Duodenal mucosa (tissue), 2 donors: ENCODE results near the gene DOCK2.

Experiments used
- H3K27ac ChIP-seq: one replicate; pipeline ENCODE4 v1.7.0; 2013; ENCODE audit warnings: low read depth, low read length
- H3K27me3 ChIP-seq, 2 donors: one replicate each; pipeline ENCODE4 v1.7.0; 2013; ENCODE audit warnings: low read length in 2 of 2, control low read depth in 1 of 2; ENCODE audit not compliant: insufficient read depth in 2 of 2, control insufficient read depth in 1 of 2
- H3K36me3 ChIP-seq, 2 donors: one replicate each; pipeline ENCODE4 v1.7.0; 2013; ENCODE audit warnings: low read length in 2 of 2, control low read depth in 1 of 2; ENCODE audit not compliant: insufficient read depth in 2 of 2, control insufficient read depth in 1 of 2
- H3K4me1 ChIP-seq, 2 donors: one replicate each; pipeline ENCODE4 v1.7.0; 2013; ENCODE audit warnings: low read length in 2 of 2, control low read depth in 1 of 2; ENCODE audit not compliant: insufficient read depth in 2 of 2, control insufficient read depth in 1 of 2
- H3K4me3 ChIP-seq, 2 donors: one replicate each; pipeline ENCODE4 v1.7.0; 2013; ENCODE audit warnings: low read length in 2 of 2, low read depth in 1 of 2
- H3K9ac ChIP-seq, 2 donors: one replicate each; pipeline ENCODE4 v1.7.0; 2013; ENCODE audit warnings: low read length in 2 of 2, low read depth in 1 of 2
- H3K9me3 ChIP-seq, 2 donors: one replicate each; pipeline ENCODE4 v1.7.0; 2013; ENCODE audit warnings: low read length in 2 of 2, control low read depth in 1 of 2; ENCODE audit not compliant: control insufficient read depth in 1 of 2

The DOCK2 gene

DNA sequence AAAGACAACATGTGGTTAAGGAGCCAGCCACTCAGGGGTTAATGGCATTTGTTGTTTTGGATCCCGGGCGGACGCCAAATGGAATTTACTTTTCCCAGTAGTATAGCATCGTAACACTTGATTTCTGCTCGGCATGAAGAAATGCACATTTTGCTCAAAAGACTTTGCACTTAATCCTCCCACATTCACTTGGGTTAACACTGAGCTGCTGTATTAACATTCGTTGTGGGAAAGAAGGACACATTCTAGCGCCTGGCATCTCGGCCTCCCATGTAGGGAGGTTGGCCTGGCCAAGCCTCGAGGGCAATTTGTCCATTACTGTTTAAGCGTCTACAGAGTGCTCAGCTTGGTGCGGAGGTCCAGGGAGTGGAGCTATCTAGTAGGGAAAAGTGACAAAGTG, 375.5 kb downstream of the DOCK2 start:
- no peaks in the 10 kb centered on the region for H3K36me3 ChIP-seq
- H3K27ac ChIP-seq = no peak overlapping the region
- H3K4me3 ChIP-seq = no peak overlapping the region
- no peaks in the 10 kb centered on the region for H3K9me3 ChIP-seq
- no peak overlapping the region for H3K9ac ChIP-seq
- no peaks in the 10 kb centered on the region for H3K27me3 ChIP-seq
- no peaks in the 10 kb centered on the region for H3K4me1 ChIP-seq

DNA sequence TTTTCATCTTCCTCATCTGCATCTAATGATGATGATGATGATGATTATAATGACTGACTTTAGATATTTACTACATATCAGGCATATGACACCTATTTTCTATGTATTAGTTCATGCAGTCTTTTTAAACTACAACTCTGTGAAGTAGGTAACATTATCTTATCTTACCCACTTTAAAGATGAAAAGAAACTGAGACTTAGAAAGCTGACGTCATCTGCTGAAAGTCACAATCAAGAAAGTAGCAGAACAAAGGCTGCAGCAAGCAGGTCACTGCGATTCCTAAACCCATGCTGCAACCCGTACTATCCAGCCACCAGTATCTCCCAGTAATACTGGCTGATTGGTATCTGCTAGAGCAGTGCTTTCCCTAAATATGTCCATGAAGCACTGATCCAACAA, 383.3 kb downstream of the DOCK2 start:
- Histone ChIP-seq H3K4me1 (no peaks in the 10 kb centered on the region), H3K36me3 (peaks cover 0 to 8% of the 10 kb centered on the region in 2 donors), H3K27me3 (no peaks in the 10 kb centered on the region), H3K9me3 (no peaks in the 10 kb centered on the region), H3K9ac (no peak overlapping the region), H3K4me3 (no peak overlapping the region), H3K27ac (no peak overlapping the region)

DNA sequence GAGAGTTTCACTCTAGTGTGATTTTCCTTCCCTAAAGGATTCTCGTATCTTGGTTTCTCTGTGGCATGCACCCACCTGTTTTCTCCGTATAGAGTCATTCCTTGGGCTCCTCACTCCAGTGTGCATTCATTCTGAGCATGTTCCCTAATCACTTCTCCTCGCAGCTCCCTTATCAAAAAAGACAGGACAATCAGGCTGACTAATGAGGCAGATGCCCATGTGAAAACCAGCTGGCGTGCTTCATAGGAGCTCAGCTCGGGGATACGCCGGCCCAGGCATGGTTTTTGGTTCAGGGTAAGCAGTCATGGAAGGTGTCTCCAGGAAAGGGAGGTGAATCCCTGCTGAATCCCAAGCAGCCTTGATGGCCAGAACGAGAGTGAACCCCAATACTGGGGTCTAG, 384.4 kb downstream of the DOCK2 start:
- Histone ChIP-seq H3K27me3 (no peaks in the 10 kb centered on the region), H3K9me3 (no peaks in the 10 kb centered on the region), H3K4me1 (no peaks in the 10 kb centered on the region), H3K27ac (no peak overlapping the region), H3K4me3 (no peak overlapping the region), H3K36me3 (peaks cover 0 to 8% of the 10 kb centered on the region in 2 donors), H3K9ac (no peak overlapping the region)

DNA sequence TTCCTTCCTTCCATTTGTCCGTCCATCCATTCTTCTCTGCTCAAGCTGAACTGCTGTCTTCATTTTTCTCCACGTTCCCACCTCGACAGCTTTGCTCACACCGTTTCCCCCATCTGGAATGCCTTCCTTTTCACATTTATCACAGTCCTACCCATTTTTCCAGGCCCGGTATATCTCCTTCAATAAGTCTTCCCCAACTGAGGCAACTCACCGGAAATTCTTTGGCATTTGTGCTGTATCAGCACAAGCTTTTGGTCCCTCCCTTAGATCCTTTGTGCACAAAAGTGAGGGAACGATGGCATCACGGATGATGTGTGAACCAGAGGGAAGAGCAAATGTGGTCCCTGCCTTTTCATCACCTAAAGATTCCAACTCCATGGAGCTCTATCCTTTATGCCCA, 388.8 kb downstream of the DOCK2 start:
- Histone ChIP-seq H3K36me3 (peaks cover 0 to 13% of the 10 kb centered on the region in 2 donors), H3K9ac (no peak overlapping the region), H3K9me3 (no peaks in the 10 kb centered on the region), H3K27ac (no peak overlapping the region), H3K27me3 (no peaks in the 10 kb centered on the region), H3K4me1 (no peaks in the 10 kb centered on the region), H3K4me3 (no peak overlapping the region)

DNA sequence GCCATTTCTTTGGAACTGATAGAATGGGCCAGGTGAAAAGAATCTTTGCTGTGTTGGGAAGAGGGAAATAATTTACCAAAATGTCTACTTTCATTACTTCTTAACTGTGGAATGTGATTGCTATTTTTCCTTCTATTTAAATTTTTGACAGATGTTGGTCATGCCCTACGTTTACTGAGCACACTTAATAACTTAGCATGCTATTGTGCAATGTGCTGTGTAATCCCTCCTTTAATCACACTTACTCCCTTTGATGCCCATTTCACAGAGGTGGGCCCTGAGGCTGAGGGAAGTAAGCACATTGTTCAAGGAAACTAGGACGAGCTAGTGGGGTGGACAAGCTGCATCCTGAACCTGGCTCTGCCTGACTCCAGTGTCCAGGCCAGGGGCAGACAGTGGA, 391.0 kb downstream of the DOCK2 start:
- H3K9ac ChIP-seq = no peak overlapping the region
- no peaks in the 10 kb centered on the region for H3K27me3 ChIP-seq
- peaks cover 0 to 10% of the 10 kb centered on the region in 2 donors for H3K36me3 ChIP-seq
- no peak overlapping the region for H3K27ac ChIP-seq
- H3K9me3 ChIP-seq = no peaks in the 10 kb centered on the region
- H3K4me3 ChIP-seq = no peak overlapping the region
- no peaks in the 10 kb centered on the region for H3K4me1 ChIP-seq

DNA sequence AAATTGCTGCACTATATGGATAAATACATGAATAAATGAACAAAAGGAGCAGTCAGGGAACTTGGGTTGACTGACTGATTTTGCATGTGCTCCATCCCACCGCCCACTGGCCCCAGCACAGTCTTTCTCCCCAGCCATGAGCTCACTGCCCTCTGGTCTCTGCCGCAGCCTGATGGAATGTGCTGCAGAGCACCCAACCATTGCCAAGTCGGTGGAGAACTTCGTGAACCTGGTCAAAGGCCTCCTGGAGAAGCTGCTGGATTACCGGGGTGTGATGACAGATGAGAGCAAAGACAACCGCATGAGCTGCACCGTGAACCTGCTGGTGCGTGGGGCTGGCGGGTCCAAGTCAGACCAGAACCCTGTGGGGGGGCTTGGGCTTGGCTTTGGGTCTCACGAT, 397.2 kb downstream of the DOCK2 start:
- H3K27me3 ChIP-seq = no peaks in the 10 kb centered on the region
- no peaks in the 10 kb centered on the region for H3K4me1 ChIP-seq
- peaks cover 0 to 3% of the 10 kb centered on the region in 2 donors for H3K36me3 ChIP-seq
- no peak overlapping the region for H3K4me3 ChIP-seq
- H3K9me3 ChIP-seq = no peaks in the 10 kb centered on the region
- H3K27ac ChIP-seq = no peak overlapping the region
- no peak overlapping the region for H3K9ac ChIP-seq

DNA sequence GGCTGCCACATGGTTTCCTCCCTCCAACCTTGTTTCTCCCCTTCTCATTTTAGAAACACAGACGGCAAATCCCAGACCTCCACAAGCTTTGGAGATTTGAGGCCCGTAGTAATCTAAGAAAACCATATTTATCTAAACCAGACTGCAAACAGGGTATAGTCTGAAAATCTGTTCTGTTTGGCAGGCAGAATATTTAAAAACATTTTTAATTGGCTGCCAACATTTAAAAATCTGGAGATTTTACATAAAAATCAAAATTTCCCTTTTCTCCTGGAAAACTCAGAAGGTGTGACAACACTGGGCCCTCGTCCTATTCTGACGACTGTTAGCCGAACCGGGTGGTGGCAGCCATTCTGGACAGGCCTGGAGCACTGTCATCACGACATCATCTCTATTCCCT, 401.2 kb downstream of the DOCK2 start:
- Histone ChIP-seq H3K27me3 (no peaks in the 10 kb centered on the region), H3K36me3 (peaks cover 0 to 18% of the 10 kb centered on the region in 2 donors), H3K27ac (no peak overlapping the region), H3K4me1 (no peaks in the 10 kb centered on the region), H3K4me3 (no peak overlapping the region), H3K9ac (no peak overlapping the region), H3K9me3 (no peaks in the 10 kb centered on the region)

DNA sequence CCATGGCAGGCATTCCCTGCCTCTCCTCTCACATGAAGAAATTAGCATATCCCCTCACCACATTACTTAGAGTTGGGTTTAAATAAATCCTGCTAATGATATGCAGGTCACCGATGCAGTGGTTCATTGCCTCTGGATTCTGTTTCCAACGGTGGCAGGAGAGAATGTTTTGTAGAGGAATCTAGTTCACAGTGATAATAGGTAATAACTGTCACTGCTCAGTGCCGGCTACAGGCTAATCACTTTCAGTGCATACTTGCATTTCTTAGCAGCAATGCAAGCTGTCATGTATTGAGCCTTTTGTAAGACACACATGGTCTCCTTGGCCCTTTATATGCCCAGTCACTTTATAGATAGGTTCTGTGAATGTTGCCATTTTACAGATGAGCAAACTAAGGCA, 402.8 kb downstream of the DOCK2 start:
- Histone ChIP-seq H3K9me3 (no peaks in the 10 kb centered on the region), H3K27ac (no peak overlapping the region), H3K27me3 (no peaks in the 10 kb centered on the region), H3K4me1 (no peaks in the 10 kb centered on the region), H3K4me3 (no peak overlapping the region), H3K9ac (no peak overlapping the region), H3K36me3 (peaks cover 0 to 16% of the 10 kb centered on the region in 2 donors)

DNA sequence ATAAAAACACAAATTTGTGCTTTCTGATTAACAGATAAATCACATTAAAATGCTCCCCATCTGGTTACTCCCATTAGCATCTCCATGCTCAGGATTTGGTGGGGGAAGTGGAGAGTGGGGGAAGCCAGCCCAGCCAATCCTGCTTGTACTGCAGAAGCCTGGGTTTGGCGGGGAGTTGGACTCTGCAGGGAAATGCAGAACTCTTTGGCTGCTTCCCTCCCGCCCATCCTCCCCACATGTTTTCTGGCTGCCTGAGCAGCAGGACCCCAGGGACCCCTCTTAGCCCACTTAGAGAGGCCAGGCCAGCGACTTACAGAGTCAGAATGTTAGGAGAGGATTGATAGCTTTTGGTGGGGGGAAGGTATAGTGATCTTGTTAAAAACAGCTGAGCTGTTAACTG, 409.2 kb downstream of the DOCK2 start:
- Histone ChIP-seq H3K36me3 (peaks cover 4 to 33% of the 10 kb centered on the region in 2 donors), H3K9me3 (no peaks in the 10 kb centered on the region), H3K27ac (no peak overlapping the region), H3K27me3 (no peaks in the 10 kb centered on the region), H3K9ac (no peak overlapping the region), H3K4me3 (no peak overlapping the region), H3K4me1 (no peaks in the 10 kb centered on the region)

DNA sequence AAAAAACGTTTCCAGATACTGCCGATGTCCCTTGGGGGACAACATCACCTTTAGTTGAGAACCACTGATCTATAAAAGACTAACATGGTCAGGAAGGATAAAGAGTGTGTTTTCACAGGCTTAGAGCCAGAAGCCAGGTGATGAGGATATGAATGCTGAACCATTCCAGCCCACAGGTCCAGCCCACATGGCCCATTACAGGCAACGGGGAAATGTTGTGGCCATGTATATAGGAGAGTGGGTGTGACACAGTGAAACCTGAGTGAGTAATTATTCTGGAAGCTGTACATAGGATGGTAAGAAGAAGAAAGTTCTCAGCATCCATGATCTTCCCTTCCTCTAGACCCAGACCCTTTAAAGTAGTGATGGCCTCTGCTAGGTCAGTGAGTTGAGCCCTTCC, 412.6 kb downstream of the DOCK2 start:
- no peak overlapping the region for H3K4me3 ChIP-seq
- H3K36me3 ChIP-seq = peaks cover 4 to 17% of the 10 kb centered on the region in 2 donors
- H3K9ac ChIP-seq = no peak overlapping the region
- H3K27ac ChIP-seq = no peak overlapping the region
- H3K4me1 ChIP-seq = no peaks in the 10 kb centered on the region
- H3K9me3 ChIP-seq = no peaks in the 10 kb centered on the region
- H3K27me3 ChIP-seq = no peaks in the 10 kb centered on the region

DNA sequence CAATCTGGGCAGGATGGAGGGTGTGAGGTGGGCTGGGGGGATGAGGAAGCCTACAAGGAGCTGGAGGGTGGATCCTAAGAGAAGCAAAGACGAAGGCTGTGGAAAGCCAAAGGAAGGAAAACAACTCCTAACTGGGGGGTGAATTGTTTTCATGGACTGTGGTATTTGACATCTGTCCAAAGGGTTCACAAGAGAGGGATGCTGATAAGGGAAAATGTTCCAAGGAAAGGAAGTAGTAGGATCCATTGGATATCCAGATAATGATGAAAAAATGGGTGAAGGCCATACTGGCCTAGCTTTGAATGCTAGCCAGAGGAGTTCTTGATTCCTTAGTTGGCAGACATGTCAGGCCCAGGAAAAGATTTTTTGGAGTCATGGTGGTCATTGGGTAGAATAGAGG, 416.8 kb downstream of the DOCK2 start:
- Histone ChIP-seq H3K27me3 (no peaks in the 10 kb centered on the region), H3K9ac (no peak overlapping the region), H3K9me3 (no peaks in the 10 kb centered on the region), H3K36me3 (peaks cover 2 to 8% of the 10 kb centered on the region in 2 donors), H3K27ac (no peak overlapping the region), H3K4me3 (no peak overlapping the region), H3K4me1 (no peaks in the 10 kb centered on the region)
